IMR-90 (cell line): Measurements from ENCODE around the gene ABI3. TPM values are rescaled to one million over a fixed set of nuclear protein-coding genes. Genes with fewer than 3 reads are reported as not detected.

Source experiments
- ATAC-seq: fragments of 200-7000 bp; cut with Tn5 transposase; 2 replicates; pipeline ENCODE4 v1.9.1; 2020; ENCODE audit warnings: low read depth, mild to moderate bottlenecking, moderate library complexity
- BruUV-seq: library from RNA; stranded (reverse); fragments of 400-500 nt; replicated peaks from 2 replicates; lab custom pipeline; 2021; lab: Mats Ljungman, UMichigan
- CTCF ChIA-PET: fragments of 300-600 bp; formaldehyde crosslinking; extraction: SDS; loops from one replicate; lab custom pipeline; 2021; ENCODE audit warnings: antibody characterized with exemption; lab: Yijun Ruan, JAX
- POLR2A ChIA-PET: fragments of 300-600 bp; sonication (Branson Sonifier 250); formaldehyde crosslinking; loops from one replicate; lab custom pipeline; 2022; ENCODE audit warnings: antibody characterized with exemption; ENCODE audit not compliant: unreplicated experiment; lab: Charles Lee
- DNase-seq: peaks from one replicate; pipeline ENCODE4 v3.0.0; 2013
- H2AFZ ChIP-seq: replicated peaks from 2 replicates; pipeline ENCODE3; 2013; ENCODE audit warnings: low read length, mild to moderate bottlenecking; ENCODE audit not compliant: poor library complexity
- H2AK5ac ChIP-seq: 2 replicates; pipeline ENCODE4 v1.6.1; 2013; ENCODE audit warnings: low read depth, low read length, inconsistent platforms
- H2AK9ac ChIP-seq: replicated peaks from 2 replicates; pipeline ENCODE3; 2013; ENCODE audit warnings: mild to moderate bottlenecking, low read depth, low read length, moderate library complexity; ENCODE audit not compliant: poor library complexity
- H2BK120ac ChIP-seq: 2 replicates; pipeline ENCODE4 v1.6.1; 2013; ENCODE audit warnings: low read depth, low read length, inconsistent platforms
- H2BK15ac ChIP-seq: 3 replicates; pipeline ENCODE4 v1.6.1; 2013; ENCODE audit warnings: low read depth, low read length, inconsistent platforms
- H2BK20ac ChIP-seq: 2 replicates; pipeline ENCODE4 v1.6.1; 2013; ENCODE audit warnings: low read depth, mild to moderate bottlenecking, inconsistent platforms, low read length, moderate library complexity
- H2BK5ac ChIP-seq: 2 replicates; pipeline ENCODE4 v1.6.1; 2013; ENCODE audit warnings: mild to moderate bottlenecking, low read depth, low read length, inconsistent platforms; ENCODE audit not compliant: poor library complexity, severe bottlenecking
- H3K14ac ChIP-seq: replicated peaks from 2 replicates; pipeline ENCODE4 v1.6.1; 2013; ENCODE audit warnings: low read depth, low read length, inconsistent platforms
- H3K18ac ChIP-seq: 2 replicates; pipeline ENCODE4 v1.6.1; 2013; ENCODE audit warnings: low read depth, low read length, control low read depth
- H3K23ac ChIP-seq: 2 replicates; pipeline ENCODE4 v1.6.1; 2013; ENCODE audit warnings: low read depth, low read length, inconsistent platforms
- H3K27ac ChIP-seq: 2 replicates; pipeline ENCODE4 v1.5.1; 2013; ENCODE audit warnings: mild to moderate bottlenecking, control low read depth, low read length; ENCODE audit not compliant: insufficient read depth
- H3K27me3 ChIP-seq: 2 replicates; pipeline ENCODE4 v1.6.1; 2013; ENCODE audit warnings: low read length; ENCODE audit not compliant: control insufficient read depth, insufficient read depth
- H3K36me3 ChIP-seq: 2 replicates; pipeline ENCODE4 v1.6.1; 2013; ENCODE audit warnings: low read length, mixed read lengths; ENCODE audit not compliant: control insufficient read depth, insufficient read depth
- H3K4ac ChIP-seq: 2 replicates; pipeline ENCODE4 v1.6.1; 2013; ENCODE audit warnings: low read depth, low read length, inconsistent platforms
- H3K4me1 ChIP-seq: 2 replicates; pipeline ENCODE4 v1.6.1; 2013; ENCODE audit warnings: low read length, mixed read lengths; ENCODE audit not compliant: control insufficient read depth, insufficient read depth
- H3K4me2 ChIP-seq: 2 replicates; pipeline ENCODE4 v1.6.1; 2013; ENCODE audit warnings: low read depth, mild to moderate bottlenecking, control low read depth, low read length, moderate library complexity
- H3K4me3 ChIP-seq: 2 replicates; pipeline ENCODE4 v1.5.1; 2013; ENCODE audit warnings: low read depth, mild to moderate bottlenecking, control low read depth, low read length, moderate library complexity; ENCODE audit not compliant: insufficient read depth
- H3K56ac ChIP-seq: 2 replicates; pipeline ENCODE4 v1.6.1; 2013; ENCODE audit warnings: low read length, inconsistent platforms; ENCODE audit not compliant: insufficient read depth; ENCODE audit errors: extremely low read depth
- H3K79me1 ChIP-seq, 2 experiments: 2 replicates each; pipeline ENCODE4 v1.6.1; 2013; ENCODE audit warnings: low read length in 2 of 2, inconsistent platforms in 1 of 2, low read depth in 1 of 2
- H3K9ac ChIP-seq: 2 replicates; pipeline ENCODE4 v1.6.1; 2013; ENCODE audit warnings: low read depth, low read length, control low read depth
- H3K9me1 ChIP-seq: 2 replicates; pipeline ENCODE4 v1.6.1; 2013; ENCODE audit warnings: low read length, inconsistent platforms; ENCODE audit not compliant: insufficient read depth
- H3K9me3 ChIP-seq: 2 replicates; pipeline ENCODE4 v1.6.1; 2013; ENCODE audit warnings: low read length; ENCODE audit not compliant: control insufficient read depth, insufficient read depth
- H4K20me1 ChIP-seq: 2 replicates; pipeline ENCODE4 v1.6.1; 2013; ENCODE audit warnings: low read length, inconsistent platforms; ENCODE audit not compliant: insufficient read depth
- H4K5ac ChIP-seq: 2 replicates; pipeline ENCODE4 v1.6.1; 2013; ENCODE audit warnings: mild to moderate bottlenecking, low read depth, low read length, control low read depth
- H4K8ac ChIP-seq, 2 experiments: 2 replicates each; pipeline ENCODE4 v1.6.1; 2013; ENCODE audit warnings: low read depth in 2 of 2, low read length in 2 of 2, control low read depth in 1 of 2, inconsistent platforms in 1 of 2
- H4K91ac ChIP-seq: 2 replicates; pipeline ENCODE4 v1.6.1; 2013; ENCODE audit warnings: low read depth, low read length, inconsistent platforms; ENCODE audit not compliant: insufficient read depth
- BHLHE40 ChIP-seq: fragments of 150-350 bp; IDR thresholded peaks from 2 replicates; pipeline ENCODE4 v1.6.1; 2016; ENCODE audit warnings: mild to moderate bottlenecking, low read depth, low read length
- MAFK ChIP-seq: IDR thresholded peaks from 2 replicates; pipeline ENCODE4 v1.6.1; 2012; ENCODE audit warnings: low read depth, low read length, improper control_type of control experiment
- MAZ ChIP-seq: IDR thresholded peaks from 2 replicates; pipeline ENCODE4 v1.6.1; 2012; ENCODE audit warnings: low read depth, mild to moderate bottlenecking, low read length, improper control_type of control experiment, moderate library complexity, borderline replicate concordance
- NFE2L2 ChIP-seq: fragments of 150-350 bp; IDR thresholded peaks from 2 replicates; pipeline ENCODE4 v1.6.1; 2016; ENCODE audit warnings: low read depth, mild to moderate bottlenecking, low read length
- POLR2A ChIP-seq: IDR thresholded peaks from 2 replicates; pipeline ENCODE4 v1.6.1; 2012; ENCODE audit warnings: mild to moderate bottlenecking, low read depth, low read length
- RAD21 ChIP-seq: IDR thresholded peaks from 2 replicates; pipeline ENCODE4 v1.6.1; 2012; ENCODE audit warnings: low read length, improper control_type of control experiment
- RCOR1 ChIP-seq: IDR thresholded peaks from 2 replicates; pipeline ENCODE4 v1.6.1; 2012; ENCODE audit warnings: mild to moderate bottlenecking, low read length, improper control_type of control experiment; ENCODE audit not compliant: insufficient replicate concordance
- RFX5 ChIP-seq: IDR thresholded peaks from 2 replicates; pipeline ENCODE4 v1.8.0; 2012; ENCODE audit warnings: low read depth, mild to moderate bottlenecking, low read length, moderate library complexity
- WGBS, 2 experiments: methylation state at CpG; one replicate each; pipeline versions ENCODE4 v1.1.5 to v1.1.7; 2013; ENCODE audit warnings: missing lambda C conversion rate in 2 of 2; ENCODE audit not compliant: insufficient read length in 1 of 2; ENCODE audit errors: extremely low coverage in 2 of 2; 5-methylcytosine and 5-hydroxymethylcytosine counted together
- dilution Hi-C: fragments of 300-500 bp; cut with HindIII; formaldehyde crosslinking; loops from one replicate; pipeline ENCODE4 v1.14.3; 2018; ENCODE audit warnings: low sequenced_read_pairs; ENCODE audit not compliant: unreplicated experiment
- in situ Hi-C: fragments of 300-500 bp; cut with MboI; formaldehyde crosslinking; loops from 3 replicates; pipeline ENCODE4 v1.14.3; 2019; ENCODE audit warnings: low sequenced_read_pairs, inconsistent platforms, mixed read lengths
- intact Hi-C: fragments of 100-400 bp; cut with micrococcal nuclease; formaldehyde crosslinking; loops from 2 replicates; pipeline ENCODE4 v1.10.0; 2022
- polyA plus RNA-seq, 3 experiments: library from polyadenylated mRNA; depleted of rRNA; stranded (reverse); fragments of >200 nt; gene quantifications; 2 replicates each; pipeline ENCODE4 v1.2.3, GENCODE V29; 2012; ENCODE audit warnings: low replicate concordance in 1 of 3
- total RNA-seq: library from RNA; depleted of rRNA; stranded (reverse); fragments of >200 nt; gene quantifications from 2 replicates; pipeline ENCODE4 v1.2.3, GENCODE V29; 2012
- TF ChIP-seq, protein P1 (sequence below): conservative IDR thresholded peaks from 2 replicates; pipeline ENCODE4 v1.5.1; 2012; ENCODE audit warnings: mild to moderate bottlenecking, low read depth, low read length, improper control_type of control experiment
- TF ChIP-seq, protein P2 (sequence below): fragments of 150-350 bp; IDR thresholded peaks from 2 replicates; pipeline ENCODE4 v1.6.1; 2016; ENCODE audit warnings: low read depth, mild to moderate bottlenecking, low read length, moderate library complexity, borderline replicate concordance

The ABI3 gene
- total and polyA plus RNA-seq, 2 of the 4 experiments (the other 2 are of a cell fraction), result 1.1 to 1.2 TPM

DNA sequence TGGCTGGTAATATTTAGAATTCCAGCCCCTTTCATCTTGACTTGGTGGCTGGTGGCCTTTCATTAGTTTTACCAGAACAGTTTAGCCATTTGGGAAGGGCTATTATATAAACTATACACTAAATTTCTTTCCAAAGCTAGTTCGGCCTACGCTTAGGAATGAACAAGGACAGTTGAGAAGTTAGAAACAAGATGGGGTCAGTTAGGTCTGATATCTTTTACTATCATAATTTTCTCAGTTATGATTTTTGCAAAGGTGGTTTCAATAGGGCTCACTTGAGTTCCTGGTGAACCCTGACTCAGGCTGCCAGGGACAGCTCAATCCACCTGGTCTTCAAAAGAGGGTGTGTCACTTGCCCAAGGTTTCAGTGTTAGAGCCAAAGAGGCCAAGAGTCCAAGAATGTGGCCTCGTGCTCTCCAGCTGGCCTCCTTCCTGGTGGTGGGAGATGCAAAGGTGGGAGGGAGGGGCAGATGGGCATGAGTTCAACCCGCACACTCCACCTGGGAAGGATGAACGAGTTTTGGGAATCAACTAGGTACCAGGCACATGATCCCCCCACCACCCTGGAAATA is 24.1 kb downstream of the ABI3 start:
- Histone ChIP-seq H4K20me1 (no peaks in the 10 kb centered on the region), H3K4ac (no peak overlapping the region), H3K4me3 (no peak overlapping the region), H3K23ac (no peak overlapping the region), H3K36me3 (no peaks in the 10 kb centered on the region), H3K4me2 (no peak overlapping the region), H3K14ac (no peak overlapping the region), H2BK20ac (no peak overlapping the region), H3K18ac (no peak overlapping the region), H3K4me1 (no peaks in the 10 kb centered on the region), H2AK9ac (no peak overlapping the region), H2AK5ac (no peak overlapping the region), H3K79me1 (no peaks in the 10 kb centered on the region), H3K9me1 (no peaks in the 10 kb centered on the region), H3K9me3 (no peaks in the 10 kb centered on the region), H4K5ac (no peak overlapping the region), H3K56ac (no peak overlapping the region), H3K27ac (no peak overlapping the region), H3K9ac (no peak overlapping the region), H2BK120ac (no peak overlapping the region), H2BK5ac (no peak overlapping the region), H4K8ac (no peak overlapping the region), H2AFZ (no peak overlapping the region), H3K27me3 (peaks cover 29% of the 10 kb centered on the region), H2BK15ac (no peak overlapping the region), H4K91ac (no peak overlapping the region)
- intact Hi-C loops (loop anchor here (5.0 kb wide), 1 partner anchor 58 kb away; no protein-coding TSS in a partner anchor), in situ Hi-C loops (no loop called here), dilution Hi-C loops (no loop called here)
- BruUV-seq, result no TSS peak
- ATAC-seq, result no peak
- POLR2A ChIA-PET, result interaction anchor here (1.0 kb wide), 1 partner anchor 26 kb away, joined by 4 read pairs; no protein-coding TSS in a partner anchor
- CTCF ChIA-PET, result no interaction called here
- WGBS, 2 experiments, result no CpG with 5 or more reads among the region's 5 CpGs
- TF ChIP-seq, protein P1, sequence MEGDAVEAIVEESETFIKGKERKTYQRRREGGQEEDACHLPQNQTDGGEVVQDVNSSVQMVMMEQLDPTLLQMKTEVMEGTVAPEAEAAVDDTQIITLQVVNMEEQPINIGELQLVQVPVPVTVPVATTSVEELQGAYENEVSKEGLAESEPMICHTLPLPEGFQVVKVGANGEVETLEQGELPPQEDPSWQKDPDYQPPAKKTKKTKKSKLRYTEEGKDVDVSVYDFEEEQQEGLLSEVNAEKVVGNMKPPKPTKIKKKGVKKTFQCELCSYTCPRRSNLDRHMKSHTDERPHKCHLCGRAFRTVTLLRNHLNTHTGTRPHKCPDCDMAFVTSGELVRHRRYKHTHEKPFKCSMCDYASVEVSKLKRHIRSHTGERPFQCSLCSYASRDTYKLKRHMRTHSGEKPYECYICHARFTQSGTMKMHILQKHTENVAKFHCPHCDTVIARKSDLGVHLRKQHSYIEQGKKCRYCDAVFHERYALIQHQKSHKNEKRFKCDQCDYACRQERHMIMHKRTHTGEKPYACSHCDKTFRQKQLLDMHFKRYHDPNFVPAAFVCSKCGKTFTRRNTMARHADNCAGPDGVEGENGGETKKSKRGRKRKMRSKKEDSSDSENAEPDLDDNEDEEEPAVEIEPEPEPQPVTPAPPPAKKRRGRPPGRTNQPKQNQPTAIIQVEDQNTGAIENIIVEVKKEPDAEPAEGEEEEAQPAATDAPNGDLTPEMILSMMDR, result no peak
- TF ChIP-seq RAD21 (no peak), BHLHE40 (no peak), RCOR1 (no peak), POLR2A (no peak), MAFK (no peak), NFE2L2 (no peak), RFX5 (no peak), MAZ (no peak)
- TF ChIP-seq, protein P2, sequence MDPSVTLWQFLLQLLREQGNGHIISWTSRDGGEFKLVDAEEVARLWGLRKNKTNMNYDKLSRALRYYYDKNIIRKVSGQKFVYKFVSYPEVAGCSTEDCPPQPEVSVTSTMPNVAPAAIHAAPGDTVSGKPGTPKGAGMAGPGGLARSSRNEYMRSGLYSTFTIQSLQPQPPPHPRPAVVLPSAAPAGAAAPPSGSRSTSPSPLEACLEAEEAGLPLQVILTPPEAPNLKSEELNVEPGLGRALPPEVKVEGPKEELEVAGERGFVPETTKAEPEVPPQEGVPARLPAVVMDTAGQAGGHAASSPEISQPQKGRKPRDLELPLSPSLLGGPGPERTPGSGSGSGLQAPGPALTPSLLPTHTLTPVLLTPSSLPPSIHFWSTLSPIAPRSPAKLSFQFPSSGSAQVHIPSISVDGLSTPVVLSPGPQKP, result no peak
- DNase-seq, result no peak
